ENCODE measurements around the gene MRPS6. TPM values are rescaled to one million over a fixed set of nuclear protein-coding genes. Genes with fewer than 3 reads are reported as not detected.

Gene MRPS6
- total RNA-seq, 2 donors from 2014 or later = 66.6 to 76.9 TPM

DNA sequence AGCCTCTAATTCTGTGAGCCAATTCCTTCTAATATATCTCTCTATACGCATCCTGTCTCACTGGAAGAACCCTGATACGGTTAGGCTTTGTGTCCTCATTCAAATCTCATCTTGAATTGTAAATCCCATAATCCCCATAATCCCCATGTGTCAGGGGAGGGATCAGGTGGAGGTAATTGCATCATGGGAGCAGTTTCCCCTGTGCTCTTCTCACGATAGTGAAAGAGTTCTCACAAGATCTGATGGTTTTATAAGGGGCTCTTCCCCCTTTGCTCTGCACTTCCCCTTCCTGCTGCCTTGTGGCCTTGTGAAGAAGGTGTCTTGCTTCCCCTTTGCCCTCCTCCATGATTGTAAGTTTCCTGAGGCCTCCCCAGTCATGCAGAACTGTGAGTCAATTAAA, 116.1 kb downstream of the MRPS6 start:
- Histone ChIP-seq H3K36me3 (no peaks in the 10 kb centered on the region), H3K9ac (ENCODE audit: low read depth in 2 of 2, low read length in 2 of 2) (no peak overlapping the region), H3K27me3 (no peaks in the 10 kb centered on the region), H3K4me1 (no peaks in the 10 kb centered on the region), H3K27ac (no peak overlapping the region), H3K4me3 (no peak overlapping the region), H3K9me3 (no peaks in the 10 kb centered on the region)
- no peak for DNase-seq
- TF ChIP-seq, protein P1, sequence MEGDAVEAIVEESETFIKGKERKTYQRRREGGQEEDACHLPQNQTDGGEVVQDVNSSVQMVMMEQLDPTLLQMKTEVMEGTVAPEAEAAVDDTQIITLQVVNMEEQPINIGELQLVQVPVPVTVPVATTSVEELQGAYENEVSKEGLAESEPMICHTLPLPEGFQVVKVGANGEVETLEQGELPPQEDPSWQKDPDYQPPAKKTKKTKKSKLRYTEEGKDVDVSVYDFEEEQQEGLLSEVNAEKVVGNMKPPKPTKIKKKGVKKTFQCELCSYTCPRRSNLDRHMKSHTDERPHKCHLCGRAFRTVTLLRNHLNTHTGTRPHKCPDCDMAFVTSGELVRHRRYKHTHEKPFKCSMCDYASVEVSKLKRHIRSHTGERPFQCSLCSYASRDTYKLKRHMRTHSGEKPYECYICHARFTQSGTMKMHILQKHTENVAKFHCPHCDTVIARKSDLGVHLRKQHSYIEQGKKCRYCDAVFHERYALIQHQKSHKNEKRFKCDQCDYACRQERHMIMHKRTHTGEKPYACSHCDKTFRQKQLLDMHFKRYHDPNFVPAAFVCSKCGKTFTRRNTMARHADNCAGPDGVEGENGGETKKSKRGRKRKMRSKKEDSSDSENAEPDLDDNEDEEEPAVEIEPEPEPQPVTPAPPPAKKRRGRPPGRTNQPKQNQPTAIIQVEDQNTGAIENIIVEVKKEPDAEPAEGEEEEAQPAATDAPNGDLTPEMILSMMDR (IDR thresholded peaks at IDR 0.05) = no peak
- intact Hi-C loops (cut with DNase I) = no loop called here

DNA sequence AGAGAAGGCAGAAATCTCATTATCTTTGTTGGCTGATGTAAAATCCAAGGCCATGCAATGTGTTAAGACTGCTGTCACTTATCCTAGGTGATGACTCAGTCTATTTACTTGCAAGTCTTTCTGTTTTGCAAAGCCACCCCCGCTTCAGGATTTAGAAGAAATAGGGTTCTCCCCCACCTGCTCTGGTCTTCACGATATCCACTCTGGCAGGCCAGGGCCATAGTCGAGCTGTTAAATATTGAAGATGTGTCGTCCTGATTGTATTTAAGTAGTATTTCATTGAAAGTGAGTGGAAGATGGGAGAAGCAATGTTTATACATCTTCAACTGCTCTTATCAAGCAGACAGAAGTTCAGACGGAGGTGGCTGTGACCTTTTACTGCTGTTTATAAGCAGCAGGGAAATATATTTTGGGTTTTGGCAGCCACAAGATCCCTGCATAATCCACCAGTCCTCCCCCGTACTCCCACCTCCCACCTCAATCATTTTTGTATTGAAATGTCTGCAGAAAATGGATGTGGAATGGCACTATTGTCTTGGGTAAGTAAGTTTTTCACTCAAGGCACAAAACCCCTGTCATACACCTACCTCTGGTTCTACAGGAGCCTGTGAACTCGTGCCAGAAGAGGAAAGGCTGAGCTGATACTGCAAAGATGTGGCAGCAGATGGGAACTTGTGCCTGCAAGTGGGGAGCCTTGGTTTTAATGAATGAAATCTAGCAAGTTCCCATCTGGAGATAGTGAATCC, 117.4 kb downstream of the MRPS6 start:
- TF ChIP-seq, protein P1 (IDR thresholded peaks at IDR 0.05) = no peak
- Histone ChIP-seq H3K9ac (ENCODE audit: low read depth in 2 of 2, low read length in 2 of 2) (no peak overlapping the region), H3K4me3 (no peak overlapping the region), H3K27ac (no peak overlapping the region), H3K27me3 (no peaks in the 10 kb centered on the region), H3K4me1 (no peaks in the 10 kb centered on the region), H3K36me3 (no peaks in the 10 kb centered on the region), H3K9me3 (no peaks in the 10 kb centered on the region)
- DNase-seq = no peak
- intact Hi-C loops (cut with DNase I) = no loop called here

DNA sequence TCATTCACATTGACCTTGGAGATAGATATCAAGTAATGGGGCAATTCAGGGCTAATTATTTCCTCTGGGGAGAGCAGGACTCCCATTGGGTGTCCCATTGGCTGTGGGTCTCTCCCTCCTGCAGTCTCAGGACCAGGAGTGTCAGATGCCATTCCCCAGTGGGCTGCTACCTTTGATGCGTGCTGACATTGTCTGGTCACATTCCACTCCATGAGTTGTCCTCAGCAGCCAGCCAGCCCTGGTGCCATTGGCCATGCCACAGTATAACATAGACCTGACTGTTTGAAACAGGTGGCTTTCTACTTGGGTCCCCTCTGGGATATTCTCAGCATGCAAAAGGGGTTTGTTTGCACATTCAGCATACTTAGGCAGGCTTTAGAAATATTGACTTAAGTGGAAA, 118.5 kb downstream of the MRPS6 start:
- intact Hi-C loops (cut with DNase I) = no loop called here
- H3K4me1 ChIP-seq = no peaks in the 10 kb centered on the region
- H3K27ac ChIP-seq = no peak overlapping the region
- no peak overlapping the region for H3K4me3 ChIP-seq
- no peaks in the 10 kb centered on the region for H3K36me3 ChIP-seq
- TF ChIP-seq, protein P1 (IDR thresholded peaks at IDR 0.05) = no peak
- no peaks in the 10 kb centered on the region for H3K27me3 ChIP-seq
- DNase-seq = no peak
- no peak overlapping the region for H3K9ac ChIP-seq (ENCODE audit: low read depth in 2 of 2, low read length in 2 of 2)
- no peaks in the 10 kb centered on the region for H3K9me3 ChIP-seq

Other genes starting within 250 kb of the MRPS6 start
- 100 to 1,000 TPM; 312 to 335 TPM for gene ATP5PO, start 157.8 kb upstream of the MRPS6 start, total RNA-seq
- 10 to 100 TPM; 20.1 to 28.6 TPM for gene SLC5A3, start within 50 bp of the MRPS6 start, total RNA-seq

Data from colonic mucosa (tissue), 4 donors.